Renal cortex interstitium (tissue), 11 donors: ENCODE data around the gene DNM2. TPM values are rescaled to one million over a fixed set of nuclear protein-coding genes. Genes with fewer than 3 reads are reported as not detected.

ENCODE experiments used
- DNase-seq, 11 donors: peaks; one replicate each; pipeline ENCODE4 v3.0.0-alpha.2; 2013; ENCODE audit warnings: low read depth in 9 of 11, low spot score in 4 of 11; ENCODE audit errors: extremely low read depth in 1 of 11
- polyA plus RNA-seq, 3 donors: library from polyadenylated mRNA; unstranded; fragments of 120-200 nt; gene quantifications; one replicate each; pipeline ENCODE4 v1.2.1, GENCODE V29; 2013; ENCODE audit not compliant: insufficient read length in 3 of 3

DNM2 gene
- polyA plus RNA-seq, 3 donors, result 117 to 168 (median 128) TPM

- DNase-seq, result no peak
These were observed 45.5 kb downstream of the DNM2 start for GRCh38 chr19:10763411-10763810.

GRCh38 chr19:10763828-10764339 is 46.0 kb downstream of the DNM2 start:
- no peak for DNase-seq

DNA sequence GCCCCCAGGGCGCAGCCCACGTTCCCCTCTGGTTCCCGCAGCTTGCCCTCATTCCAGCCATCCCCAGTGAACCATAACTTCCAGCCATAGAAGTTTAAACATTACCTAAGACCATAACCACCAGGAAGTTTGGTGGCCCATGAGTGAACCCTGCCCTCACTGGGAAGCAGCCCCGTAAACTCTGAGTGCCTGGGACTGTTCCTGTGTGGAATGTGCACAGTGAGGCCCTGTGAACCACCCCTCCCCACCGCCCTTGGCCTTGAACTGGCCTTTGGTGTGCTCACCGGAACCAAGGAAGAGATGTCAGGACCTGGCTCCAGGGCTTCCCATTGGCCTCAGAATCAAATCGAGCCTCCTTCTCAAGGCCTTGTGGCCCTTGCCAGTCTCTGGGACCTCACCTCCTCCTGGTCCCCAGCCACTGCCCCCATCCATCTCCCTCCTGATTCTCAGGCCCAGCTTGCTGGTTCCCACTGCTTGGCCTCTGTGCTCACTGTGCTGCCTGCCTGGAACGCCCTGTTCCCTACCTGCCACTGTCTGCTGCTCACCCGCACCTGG is 46.5 kb downstream of the DNM2 start:
- peak in 7 of 11 donors; percentile 42 to 82 (median 59) for DNase-seq

DNA sequence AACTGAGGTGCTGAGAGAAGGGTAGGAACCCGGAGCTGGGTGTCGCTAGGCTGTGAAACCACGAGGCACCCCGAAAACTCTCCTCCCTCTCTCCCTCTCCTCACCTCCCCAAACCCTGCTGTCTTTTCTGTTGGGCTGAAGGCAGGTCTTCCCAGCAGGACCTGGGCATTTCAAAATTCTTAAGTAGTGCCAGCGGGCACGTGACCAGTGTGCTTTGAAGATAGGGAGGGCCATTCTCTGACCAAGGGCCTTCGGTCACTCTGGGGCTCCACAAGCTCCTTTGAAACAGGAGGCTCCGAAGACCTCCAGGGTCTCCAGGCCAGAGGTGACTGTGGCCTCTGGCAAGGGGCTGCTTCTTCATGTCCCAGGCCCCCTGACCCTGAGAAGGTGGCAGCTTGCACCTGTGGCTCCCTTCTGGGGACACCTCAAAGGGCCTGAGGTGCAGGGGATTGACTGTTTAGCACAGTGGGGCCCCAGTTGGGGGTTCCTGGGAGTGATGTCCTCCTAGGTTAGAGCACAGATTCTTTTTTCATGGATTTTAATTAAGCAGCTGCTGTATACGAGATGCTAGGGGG is 48.3 kb downstream of the DNM2 start:
- DNase-seq, result no peak

DNA sequence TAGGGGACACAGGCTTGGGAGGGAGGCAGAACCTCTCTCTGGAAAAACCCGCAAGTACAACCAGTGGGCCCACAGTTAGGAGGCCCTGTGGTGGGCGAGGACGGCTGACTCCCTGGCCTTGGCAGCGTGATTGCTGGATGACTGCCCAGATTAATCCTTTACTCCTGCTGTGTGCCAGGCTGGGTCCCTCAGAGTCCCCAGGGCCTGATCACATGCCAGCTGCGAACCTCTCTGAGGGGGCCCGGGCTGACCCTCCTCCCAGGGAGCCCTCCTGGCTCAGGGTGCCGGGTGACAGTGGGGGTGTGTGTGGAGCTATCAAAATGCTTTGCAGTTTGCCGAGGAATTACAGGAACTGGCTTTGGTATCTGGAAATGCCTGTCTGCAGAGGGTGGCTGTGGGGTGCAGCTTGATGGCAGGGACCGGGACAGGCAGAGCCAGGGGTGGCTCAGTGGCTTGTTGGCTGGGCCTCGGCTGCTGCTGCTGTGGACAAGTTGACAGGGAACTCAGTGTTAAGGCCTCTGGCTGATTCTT is 48.9 kb downstream of the DNM2 start:
- peak in 1 of 11 donors; percentile 42 for DNase-seq

- DNase-seq, result no peak
These were observed 49.8 kb downstream of the DNM2 start for GRCh38 chr19:10767726-10768125.

DNA sequence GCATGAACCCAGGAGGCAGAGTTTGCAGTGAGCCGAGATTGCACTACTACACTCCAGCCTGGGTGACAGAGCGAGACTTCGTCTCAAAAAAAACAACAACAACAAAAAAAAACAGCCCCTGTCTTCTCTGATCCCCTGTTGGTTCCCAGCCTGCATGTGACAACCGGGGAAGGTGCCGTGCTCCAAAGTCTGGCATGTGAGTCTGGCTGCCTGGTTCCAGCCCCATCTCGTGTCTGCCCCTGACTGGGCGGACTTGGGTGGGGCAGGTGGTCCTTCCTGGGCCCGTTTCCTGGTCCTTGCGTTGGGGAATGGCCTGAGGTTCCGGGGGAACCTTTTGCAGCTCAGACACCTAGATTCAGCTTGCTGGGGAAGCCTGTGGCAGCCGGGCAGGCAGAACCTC is 50.5 kb downstream of the DNM2 start:
- no peak for DNase-seq

DNA sequence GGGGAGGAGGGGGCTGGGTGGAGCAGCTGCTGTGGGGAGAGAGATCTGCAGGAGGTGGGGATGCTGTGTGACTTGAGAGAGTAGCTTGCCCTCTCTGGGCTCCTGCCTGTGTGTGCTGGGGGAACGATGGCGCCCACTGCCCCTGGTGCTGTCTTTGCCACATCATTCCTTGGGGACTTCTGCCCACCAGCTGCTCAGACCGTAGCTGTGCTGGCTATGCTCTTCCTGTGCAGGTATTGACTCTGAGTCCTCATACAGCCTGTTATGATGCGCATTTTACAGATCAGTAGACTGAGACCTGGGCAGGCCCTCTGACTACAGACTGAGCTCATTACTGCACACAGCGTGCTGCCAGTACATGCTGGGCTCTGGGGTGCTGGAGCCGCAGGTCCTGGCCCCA is 51.1 kb downstream of the DNM2 start:
- DNase-seq, result no peak

GRCh38 chr19:10769533-10770491 is 51.9 kb downstream of the DNM2 start:
- DNase-seq, result peak in 1 of 11 donors; percentile 44

DNA sequence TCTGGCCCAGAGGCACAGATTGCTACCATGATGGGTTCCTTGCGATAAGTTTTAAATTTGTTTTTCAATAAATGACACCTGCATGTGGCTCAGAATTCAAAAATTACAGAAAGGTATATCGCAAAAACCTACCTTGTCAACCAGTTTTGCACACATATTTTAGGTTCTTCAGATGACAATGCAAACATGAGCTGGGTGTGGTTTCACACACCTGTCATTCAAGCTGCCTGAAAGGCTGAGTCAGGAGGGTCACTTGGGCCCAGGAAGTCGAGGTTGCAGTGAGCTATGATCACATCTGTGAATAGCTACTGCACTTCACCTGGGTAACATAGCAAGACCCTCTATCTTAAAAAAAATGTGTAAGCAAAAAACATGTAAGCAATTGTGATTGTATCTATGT is 56.1 kb downstream of the DNM2 start:
- no peak for DNase-seq

GRCh38 chr19:10774893-10775292 is 57.0 kb downstream of the DNM2 start:
- DNase-seq, result no peak

DNA sequence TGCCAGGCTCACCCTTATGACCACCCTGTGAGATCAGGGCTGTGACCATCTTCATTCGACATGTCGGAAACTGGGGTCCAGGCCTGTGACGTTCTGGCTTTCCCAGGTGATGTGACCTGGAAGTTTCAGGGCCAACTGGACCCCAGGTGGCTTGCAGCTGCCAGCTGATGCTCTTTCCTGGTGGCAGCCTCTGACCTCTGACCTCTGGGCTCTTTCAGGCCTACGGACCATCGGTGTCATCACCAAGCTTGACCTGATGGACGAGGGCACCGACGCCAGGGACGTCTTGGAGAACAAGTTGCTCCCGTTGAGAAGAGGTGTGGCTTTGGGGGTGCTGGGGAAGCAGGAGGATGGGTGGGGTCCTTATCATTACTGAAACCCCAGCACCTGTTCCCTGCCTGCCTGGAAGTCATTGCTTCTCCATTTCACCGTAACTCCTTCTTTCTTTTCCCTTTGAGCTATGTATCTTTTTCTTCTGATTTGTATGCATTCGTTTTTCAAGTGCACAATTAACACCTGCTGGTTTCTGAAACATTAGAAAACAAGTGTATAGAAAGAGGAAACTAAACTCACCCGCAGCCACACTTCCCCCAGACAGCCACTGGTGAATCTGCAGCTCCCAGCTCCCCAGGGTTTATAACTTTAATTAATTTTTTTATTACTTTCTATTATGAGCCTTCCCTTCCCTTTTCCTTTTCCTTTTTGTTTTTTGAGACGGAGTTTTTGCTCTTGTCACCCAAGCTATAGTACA is 59.2 kb downstream of the DNM2 start:
- no peak for DNase-seq

GRCh38 chr19:10780368-10780767 is 62.5 kb downstream of the DNM2 start:
- no peak for DNase-seq

DNA sequence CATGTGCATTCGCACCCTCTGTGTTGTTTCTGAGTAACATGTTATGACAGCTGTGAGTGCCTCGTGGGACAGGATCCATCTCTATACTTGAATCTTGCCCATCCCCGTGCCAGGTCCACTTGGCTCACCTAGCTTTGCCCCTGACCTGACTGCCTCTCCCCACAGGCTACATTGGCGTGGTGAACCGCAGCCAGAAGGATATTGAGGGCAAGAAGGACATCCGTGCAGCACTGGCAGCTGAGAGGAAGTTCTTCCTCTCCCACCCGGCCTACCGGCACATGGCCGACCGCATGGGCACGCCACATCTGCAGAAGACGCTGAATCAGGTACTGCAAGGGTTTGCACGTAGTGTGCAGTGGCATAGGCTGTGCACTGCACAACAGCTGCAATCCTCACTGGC is 64.9 kb downstream of the DNM2 start:
- no peak for DNase-seq

- DNase-seq, result no peak
These were observed 66.4 kb downstream of the DNM2 start for GRCh38 chr19:10784257-10784656.

DNA sequence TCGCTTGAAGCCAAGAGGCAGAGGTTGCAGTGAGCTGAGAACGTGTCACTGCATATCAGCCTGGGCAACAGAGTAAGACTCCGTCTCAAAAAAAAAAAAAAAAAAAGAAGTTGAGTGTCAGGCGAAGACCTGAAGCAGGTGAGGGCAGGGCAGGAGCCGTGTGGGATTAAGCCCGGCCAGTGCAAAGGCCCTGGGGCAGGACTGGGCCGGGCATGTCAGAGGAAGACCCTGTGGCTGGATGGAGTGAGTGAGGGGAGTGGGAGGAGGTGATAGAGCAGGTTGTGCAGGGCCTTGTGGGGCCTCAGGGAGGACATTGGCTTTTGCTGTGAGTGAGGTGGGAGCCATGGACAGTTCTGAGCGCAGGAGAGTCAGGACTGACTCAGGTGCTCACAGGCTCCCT is 70.3 kb downstream of the DNM2 start:
- DNase-seq, result no peak

GRCh38 chr19:10789866-10790265 is 72.0 kb downstream of the DNM2 start:
- DNase-seq, result no peak

DNA sequence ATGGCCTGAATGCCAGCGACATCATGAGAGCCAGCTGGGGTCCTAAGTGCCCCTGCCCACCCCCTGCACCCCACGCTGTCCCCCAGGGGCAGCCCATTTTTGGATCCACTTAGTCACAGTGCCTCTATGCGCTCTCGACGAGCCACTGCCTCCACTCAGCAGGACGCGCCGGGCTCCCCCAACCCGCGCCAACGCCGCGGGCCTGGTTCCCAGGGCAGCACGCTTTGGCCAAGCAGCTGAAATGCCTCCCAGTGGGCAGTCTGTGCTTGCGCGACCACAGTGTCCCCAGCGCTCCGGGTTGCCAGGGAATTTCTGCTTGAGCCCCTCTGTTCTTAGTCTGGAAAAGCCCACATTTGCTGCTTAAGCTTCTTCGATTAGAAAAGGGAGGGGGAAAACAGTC is 78.8 kb downstream of the DNM2 start:
- DNase-seq, result no peak

DNA sequence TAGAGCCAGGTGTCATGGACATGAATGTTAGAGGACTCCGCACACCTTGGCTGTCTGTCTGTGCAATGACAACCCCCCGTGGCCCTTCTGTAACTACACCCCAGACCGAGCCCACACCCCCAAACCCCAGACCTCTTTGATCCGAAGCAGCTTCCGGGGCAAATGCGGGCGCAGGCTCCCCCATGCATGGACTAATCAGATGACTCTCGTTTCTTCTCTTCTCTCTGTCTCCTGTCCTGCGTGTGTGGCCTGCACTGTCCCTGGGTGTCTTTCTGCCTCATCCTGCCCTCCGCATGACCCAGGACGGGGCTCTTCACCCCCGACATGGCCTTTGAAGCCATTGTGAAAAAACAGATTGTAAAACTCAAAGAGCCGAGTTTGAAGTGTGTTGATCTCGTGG is 79.2 kb downstream of the DNM2 start:
- no peak for DNase-seq
